EH (cell line): ENCODE measurements around the gene TBL1X.
"Not testable (repeated sequence)": the region's sequence is repeated elsewhere in the genome, so short reads cannot be mapped to it uniquely, and the experiment has no call there.

Source experiments
- DNase-seq: peaks from one replicate; pipeline ENCODE4 v3.0.0-alpha.2; 2015; ENCODE audit warnings: low read depth

Gene TBL1X

DNA sequence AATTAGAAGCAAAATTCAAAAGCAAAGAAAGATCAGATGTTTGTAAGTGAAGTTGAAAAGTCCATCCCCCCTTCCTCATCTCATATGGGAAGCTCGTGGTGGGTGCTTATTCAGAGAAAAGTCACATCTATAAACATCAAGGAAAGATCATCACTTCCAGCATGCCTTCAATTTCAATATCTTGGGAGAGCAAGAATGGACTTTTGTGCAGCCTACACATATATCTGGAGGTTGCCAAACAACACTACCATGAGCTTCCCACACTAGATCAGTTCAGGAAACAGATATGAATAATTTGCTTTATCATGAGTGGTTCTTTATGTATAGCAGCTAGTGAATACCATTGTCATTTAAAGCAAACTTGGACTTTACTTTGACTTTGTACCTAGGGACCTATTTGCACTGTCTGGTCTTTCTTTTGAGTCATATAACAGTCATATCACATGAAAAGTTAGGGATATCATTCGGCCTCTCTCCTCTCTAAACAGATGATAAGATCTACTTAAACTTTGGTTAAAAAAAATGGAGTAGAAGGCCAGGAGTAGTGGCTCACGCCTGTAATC is 5.6 kb upstream of the TBL1X start:
- no peak for DNase-seq

GRCh38 chrX:9461087-9461486 is 3.8 kb upstream of the TBL1X start:
- no peak for DNase-seq

GRCh38 chrX:9462456-9462855 is 2.4 kb upstream of the TBL1X start:
- no peak for DNase-seq

GRCh38 chrX:9465380-9466123 is 694 bp downstream of the TBL1X start:
- DNase-seq, result peak; percentile 20

- peak; percentile 53 for DNase-seq
Observed at GRCh38 chrX:9466124-9466495, 1.3 kb downstream of the TBL1X start.

DNA sequence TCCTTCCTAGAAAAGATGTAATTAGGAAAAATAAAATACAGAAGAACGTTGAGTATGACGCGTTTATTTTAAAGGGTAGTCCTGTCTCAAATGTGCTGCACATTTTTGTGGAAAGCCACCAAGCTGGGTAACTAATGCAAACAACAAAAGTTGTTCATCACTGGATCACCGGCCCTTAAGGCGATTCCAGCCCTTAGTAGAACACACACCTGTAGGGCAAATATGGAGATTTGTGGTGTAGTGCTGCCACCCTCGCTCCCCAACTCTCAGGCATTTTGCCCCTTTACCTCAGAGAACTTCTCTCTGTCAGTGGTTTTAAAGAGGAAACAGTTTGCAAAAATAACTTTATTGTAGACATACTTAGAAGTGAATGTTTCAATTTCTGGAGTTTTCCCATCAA is 1.9 kb downstream of the TBL1X start:
- no peak for DNase-seq

DNA sequence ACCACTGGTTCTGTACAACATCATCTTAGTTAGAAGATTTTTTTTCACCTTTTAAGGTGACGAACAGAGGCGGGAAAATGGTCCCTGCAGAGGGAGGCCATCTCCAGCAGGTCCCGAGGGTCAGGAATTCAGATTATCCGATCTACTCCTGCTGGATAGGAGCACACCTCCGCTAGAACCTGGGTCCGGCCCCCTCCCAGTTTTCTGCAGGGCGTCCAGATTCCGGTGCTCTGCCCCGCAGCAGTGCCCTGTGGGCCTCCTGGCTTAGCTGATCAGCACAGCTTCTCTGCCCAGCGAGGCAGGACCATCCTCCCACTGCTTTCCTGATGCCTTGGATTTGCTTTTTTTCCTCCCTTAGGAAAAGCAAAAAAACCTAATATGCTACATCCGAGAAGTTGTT is 2.3 kb downstream of the TBL1X start:
- no peak for DNase-seq

GRCh38 chrX:9467751-9468150 is 2.9 kb downstream of the TBL1X start:
- DNase-seq, result no peak

DNA sequence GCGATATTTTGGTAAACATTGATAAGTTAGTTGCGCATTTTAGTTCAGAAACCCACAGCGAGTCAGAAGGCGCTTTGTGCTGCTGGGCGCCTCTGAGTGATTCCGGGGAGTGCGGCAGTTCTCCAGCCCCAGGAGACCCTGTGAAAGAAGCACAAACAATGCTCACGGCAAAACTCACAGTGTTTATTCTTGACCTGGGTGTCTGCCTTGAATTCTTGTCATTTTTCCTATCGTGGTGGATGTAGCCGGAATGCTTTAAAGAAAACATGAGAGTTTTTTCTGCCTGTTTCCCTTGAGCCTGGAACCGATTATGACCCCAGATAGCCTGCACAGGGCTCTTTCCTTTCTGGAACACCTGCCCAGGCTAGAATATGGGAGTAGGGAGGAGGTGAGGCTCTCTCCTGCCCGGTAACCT is 6.7 kb downstream of the TBL1X start:
- peak; percentile 35 for DNase-seq

DNA sequence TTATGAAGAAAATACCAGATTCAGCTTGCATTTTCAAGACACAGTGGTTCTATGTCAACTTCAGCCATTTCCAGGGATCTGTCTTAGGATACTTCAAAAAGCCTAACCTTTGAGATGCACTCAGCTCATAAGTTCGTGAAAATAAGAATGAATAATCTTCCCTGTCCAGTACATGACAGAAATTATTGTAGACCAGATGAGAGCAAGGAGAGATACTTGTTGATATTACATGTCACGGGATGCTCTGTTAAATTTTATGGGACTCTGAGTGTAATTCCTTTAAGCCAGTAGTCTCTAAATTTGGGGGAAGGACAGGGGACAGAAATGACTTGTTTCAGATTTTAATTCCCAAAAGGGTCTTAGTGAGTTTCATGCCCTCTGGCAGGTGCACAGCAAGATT is 8.8 kb downstream of the TBL1X start:
- DNase-seq, result no peak

GRCh38 chrX:9475417-9475816 is 10.6 kb downstream of the TBL1X start:
- DNase-seq, result not testable (repeated sequence)

GRCh38 chrX:9475984-9476383 is 11.1 kb downstream of the TBL1X start:
- DNase-seq, result no peak

DNA sequence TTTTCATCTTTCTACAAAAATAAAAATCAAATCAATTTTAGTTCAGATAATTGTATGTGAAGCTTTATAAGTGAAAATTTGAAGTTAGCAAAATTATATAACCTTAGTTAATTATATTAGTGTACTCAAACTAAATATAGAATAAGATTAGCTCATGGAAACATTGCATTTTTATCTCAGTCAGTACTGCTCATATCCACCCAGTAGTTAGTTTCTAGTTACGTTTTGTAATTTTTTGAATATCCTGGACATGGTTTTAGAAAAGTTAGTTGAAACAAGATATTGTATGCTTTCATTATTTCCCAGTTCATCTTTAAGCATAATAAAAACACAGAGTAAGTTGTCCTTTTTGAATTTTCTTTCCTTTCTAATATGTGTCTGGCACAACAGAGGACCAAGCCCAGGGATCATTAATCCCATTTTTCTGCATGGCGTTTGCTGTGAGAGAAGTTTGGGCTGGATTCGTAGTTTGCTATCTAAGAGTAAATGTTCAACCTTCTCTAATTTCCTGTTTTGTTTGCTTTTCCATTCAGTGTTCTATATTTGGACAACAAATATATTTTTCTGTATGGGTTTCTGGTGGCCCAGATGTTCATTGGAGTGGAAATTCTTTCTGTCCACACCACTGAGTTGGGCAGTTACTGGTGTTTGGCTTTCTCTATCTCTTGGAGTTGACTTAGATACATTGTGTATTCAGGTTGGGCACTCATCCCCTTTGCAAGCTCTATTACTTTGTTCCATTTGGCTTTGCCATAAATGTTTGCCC is 12.1 kb downstream of the TBL1X start:
- no peak for DNase-seq

- DNase-seq, result no peak
Observed at GRCh38 chrX:9482408-9482807, 17.6 kb downstream of the TBL1X start.

DNA sequence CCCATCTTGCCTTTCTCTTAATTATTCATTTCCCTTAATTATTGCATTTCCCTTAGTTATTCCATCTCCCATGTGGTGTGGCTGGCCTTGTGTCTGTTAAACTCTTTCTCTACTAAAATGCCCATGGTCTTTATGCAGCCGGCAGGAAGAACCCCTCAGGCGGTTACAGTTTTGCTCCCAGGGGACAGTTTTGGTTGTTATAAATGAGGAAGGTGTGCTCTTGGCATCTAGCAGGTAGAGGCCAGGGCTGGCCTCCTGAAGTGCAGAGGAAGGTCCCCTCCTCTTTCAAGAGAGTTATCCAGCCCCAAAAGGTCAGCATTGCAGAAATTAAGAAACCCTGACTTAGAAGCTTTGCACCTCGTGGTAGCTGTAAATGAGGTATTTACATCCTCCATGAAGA is 18.0 kb downstream of the TBL1X start:
- DNase-seq, result no peak

- no peak for DNase-seq
Observed at GRCh38 chrX:9483376-9483775, 18.5 kb downstream of the TBL1X start.

DNA sequence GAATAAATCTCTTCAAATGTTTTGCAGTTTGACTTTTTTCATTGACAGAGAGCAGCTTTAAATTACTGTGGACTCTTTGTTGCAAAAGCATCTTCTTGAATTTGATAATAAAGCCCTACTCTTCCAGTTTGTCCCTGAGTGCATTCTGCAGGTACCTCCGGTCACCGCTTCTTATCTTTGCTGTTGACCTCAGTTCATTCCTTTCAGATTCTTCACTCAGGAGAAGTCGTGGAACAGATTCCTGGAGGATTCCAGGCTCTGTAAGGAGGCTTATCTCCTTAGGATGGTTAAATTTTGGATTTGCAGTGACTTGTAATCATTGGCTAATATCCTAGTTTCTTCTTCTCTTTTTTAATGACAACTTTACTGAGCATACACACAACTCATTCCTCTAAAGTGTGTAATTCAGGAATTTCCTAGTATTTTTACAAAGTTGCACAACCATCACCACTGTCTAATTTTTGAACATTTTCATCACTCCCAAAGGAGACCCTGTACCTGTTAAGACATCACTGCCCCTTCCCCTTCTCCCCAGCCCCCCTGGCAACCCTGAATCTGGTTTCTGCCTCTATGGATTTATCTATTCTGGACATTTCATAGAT is 22.0 kb downstream of the TBL1X start:
- peak; percentile 26 for DNase-seq

- no peak for DNase-seq
Observed at GRCh38 chrX:9488586-9488985, 23.7 kb downstream of the TBL1X start.

DNA sequence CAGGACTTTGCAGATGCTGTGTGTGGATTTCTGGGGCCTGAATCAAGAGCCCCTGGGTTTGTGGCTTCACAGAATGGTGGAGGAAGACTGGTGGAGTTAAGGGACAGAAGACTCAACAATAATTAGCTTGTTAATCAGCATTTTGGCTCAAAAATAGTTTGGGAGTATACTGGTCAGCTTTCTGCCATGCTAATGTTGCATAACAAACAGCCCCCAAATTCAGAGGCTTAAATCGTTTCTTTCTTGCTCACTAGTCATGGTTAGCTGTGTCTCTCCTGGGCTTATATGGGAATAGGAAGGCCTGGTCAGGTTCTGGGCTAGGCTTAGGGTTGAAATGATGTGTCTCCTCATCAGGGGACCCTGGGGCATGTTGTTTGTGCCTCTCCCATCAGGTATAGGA is 24.4 kb downstream of the TBL1X start:
- no peak for DNase-seq

DNA sequence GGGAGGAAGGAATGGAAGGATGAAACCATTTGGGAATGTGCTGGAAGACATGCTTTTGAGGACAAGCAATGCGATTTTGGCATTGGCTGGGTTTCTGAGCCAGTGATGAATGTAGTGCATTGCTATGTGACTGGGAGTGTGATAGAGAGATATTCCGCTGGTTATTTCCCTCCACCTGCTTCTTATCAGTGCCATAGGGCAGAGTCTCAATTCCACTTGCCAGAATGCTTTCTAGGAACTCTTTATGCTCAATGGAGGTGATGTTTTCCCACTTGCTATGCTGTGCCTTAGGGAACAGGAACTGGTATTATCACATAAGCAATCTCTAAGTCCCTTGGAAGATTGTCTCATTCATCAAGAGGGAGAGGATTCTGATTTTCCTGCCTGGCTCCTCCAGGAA is 28.0 kb downstream of the TBL1X start:
- DNase-seq, result peak; percentile 6

- DNase-seq, result peak; percentile 34
Observed at GRCh38 chrX:9493936-9494335, 29.1 kb downstream of the TBL1X start.

GRCh38 chrX:9494771-9495170 is 29.9 kb downstream of the TBL1X start:
- peak; percentile 35 for DNase-seq

DNA sequence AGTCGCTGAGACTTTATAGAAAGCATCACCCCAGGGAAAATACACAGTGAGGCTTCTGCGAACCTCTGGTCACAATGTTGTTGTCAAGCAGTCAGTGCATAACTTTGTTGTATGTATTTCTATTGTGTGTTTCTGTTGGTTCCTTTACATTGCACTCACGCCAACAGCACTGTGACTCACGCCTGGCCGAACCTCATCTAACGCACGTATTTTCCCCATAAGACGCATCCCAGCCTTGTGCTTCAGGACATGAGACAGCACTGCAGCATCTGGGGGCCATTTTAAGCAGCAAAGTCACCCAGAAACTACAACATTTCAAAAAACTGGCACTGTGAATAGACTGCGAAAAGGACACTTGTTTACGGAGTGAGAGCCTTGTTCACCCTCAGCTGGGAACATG is 30.6 kb downstream of the TBL1X start:
- DNase-seq, result no peak
